NCI-H2227 treated with DMSO at 0.1 percent for 48 hours (cell line): ENCODE measurements around the gene RBAK.
A peak's percentile ranks its signal among the peaks of the same experiment; 100 is the strongest.
"Not testable (repeated sequence)": the region's sequence is repeated elsewhere in the genome, so short reads cannot be mapped to it uniquely, and the experiment has no call there.

Experiments used
- DNase-seq: peaks from one replicate; lab custom pipeline; 2025; lab: John Stamatoyannopoulos, UW

Gene RBAK

DNA sequence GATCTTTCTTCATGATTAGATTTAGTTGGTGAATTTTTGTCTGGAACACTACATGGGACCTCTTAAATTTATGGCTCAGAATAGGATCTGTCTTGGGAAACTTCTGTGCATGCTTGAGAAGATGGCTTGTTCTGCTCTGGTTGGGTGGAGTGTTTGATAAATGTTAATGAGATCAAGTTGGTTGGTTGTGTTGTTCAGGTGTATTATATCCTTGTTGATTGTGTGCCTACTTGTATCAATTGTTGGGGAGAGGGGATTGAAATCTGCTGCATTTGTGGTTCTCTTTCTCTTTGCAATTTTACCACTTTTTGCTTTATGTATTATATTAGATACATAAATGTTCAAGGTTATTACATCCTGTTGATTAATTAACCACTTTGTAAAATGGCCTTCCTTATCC, 6.1 kb downstream of the RBAK start:
- DNase-seq: not testable (repeated sequence)

DNA sequence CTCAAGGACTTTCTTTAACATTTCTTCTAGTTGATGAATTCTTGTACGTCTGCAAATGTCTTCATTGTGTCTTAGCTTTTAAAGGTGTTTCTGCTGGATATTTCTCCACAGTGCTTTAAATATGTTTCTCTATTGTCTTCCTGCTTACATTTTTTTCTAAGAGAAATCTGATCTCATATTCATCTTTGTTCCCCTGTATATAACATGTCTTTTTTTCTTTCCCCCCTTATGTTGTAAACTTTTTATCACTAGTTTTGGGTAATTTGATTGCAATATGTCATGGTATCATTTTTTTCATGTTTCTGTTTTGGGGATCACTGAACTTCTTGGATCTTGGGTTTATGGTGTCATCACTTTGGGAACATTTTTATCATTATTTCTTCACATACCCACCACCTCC, 7.5 kb downstream of the RBAK start:
- DNase-seq: no peak

DNA sequence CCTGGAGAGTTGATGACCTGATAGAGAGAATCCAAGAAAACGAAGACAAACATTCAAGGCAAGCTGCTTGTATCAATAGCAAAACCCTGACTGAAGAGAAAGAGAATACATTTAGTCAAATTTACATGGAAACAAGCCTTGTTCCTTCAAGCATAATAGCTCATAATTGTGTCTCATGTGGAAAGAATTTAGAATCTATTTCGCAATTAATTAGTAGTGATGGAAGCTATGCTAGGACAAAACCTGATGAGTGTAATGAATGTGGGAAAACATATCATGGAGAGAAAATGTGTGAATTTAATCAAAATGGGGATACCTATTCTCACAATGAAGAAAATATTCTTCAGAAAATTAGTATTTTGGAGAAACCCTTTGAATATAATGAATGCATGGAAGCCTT, 18.0 kb downstream of the RBAK start:
- DNase-seq: no peak

DNA sequence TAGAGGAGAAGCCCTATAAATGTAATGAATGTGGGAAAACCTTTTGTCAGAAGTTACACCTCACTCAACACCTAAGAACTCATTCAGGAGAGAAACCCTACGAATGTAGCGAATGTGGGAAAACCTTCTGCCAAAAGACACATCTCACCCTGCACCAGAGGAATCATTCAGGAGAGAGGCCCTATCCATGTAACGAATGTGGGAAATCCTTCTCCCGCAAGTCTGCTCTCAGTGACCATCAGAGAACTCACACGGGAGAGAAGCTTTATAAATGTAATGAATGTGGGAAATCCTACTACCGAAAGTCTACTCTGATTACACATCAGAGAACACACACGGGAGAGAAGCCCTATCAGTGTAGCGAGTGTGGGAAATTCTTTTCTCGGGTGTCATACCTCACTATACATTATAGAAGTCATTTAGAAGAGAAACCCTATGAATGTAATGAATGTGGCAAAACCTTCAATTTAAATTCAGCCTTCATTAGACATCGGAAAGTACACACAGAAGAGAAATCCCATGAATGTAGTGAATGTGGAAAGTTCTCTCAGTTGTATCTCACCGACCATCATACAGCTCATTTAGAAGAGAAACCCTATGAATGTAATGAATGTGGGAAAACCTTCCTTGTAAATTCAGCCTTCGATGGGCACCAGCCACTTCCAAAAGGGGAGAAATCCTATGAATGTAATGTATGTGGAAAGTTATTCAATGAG, 18.9 kb downstream of the RBAK start:
- DNase-seq: no peak

DNA sequence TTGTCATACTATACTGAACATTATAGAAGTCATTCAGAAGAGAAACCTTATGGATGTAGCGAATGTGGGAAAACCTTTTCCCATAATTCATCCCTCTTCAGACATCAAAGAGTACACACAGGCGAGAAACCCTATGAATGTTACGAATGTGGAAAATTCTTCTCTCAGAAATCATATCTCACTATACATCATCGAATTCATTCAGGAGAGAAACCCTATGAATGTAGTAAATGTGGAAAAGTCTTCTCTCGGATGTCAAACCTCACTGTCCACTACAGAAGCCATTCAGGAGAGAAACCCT, 19.4 kb downstream of the RBAK start:
- DNase-seq: no peak

DNA sequence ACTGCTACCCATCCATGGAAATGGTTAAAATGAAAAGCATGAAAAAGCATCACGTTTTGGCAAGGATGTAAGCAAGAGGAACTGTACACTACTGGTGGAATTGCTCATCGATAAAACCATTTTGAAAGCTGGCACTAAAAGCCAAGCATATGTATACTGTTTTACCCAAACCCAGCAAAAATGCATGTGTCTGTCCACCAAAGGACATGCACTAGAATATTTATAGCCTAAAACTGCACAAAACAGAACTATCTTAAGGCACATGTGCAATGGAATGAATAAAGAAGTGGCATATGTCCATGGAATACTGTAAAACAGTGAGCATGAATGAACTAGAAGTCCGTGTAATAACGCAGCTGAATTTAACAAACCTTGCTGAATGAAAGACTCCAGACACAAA, 22.9 kb downstream of the RBAK start:
- DNase-seq: no peak

DNA sequence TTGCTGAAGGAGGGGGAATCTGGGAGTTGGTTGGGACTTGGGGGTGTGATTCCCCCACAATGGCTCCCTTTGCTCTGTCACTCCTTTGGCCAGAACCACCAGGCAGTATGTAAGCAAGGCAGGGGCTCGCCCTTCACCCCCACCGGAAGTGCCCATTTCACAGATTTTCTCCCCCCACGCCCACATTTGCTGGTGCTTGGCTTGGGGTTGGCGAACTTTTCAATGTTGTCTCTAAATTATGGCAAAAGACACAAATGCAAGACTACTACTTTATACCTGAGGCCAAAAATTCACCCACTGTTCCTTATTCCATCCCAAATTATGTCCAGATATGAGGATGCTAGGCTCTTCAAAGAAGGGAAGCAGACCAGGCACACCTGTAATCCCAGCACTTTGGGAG, 24.5 kb downstream of the RBAK start:
- DNase-seq: no peak

DNA sequence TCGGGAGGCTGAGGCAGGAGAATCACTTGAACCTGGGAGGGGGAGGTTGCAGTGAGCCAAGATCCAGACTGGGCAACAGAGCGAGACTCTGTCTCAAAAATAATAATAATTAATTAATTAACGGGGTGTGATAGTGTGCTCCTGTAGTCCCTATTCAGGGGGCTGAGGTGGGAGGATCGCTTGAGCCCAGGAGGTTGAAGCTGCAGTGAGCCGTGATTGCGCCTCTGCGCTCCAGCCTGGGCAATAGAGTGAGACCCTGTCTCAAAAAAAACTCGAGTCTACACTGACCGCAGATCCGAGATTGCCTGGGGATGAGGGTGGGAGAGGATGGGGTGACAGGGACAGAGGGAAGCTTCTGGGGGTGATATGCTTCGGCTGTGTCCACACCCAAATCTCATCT, 29.5 kb downstream of the RBAK start:
- DNase-seq: not testable (repeated sequence)

DNA sequence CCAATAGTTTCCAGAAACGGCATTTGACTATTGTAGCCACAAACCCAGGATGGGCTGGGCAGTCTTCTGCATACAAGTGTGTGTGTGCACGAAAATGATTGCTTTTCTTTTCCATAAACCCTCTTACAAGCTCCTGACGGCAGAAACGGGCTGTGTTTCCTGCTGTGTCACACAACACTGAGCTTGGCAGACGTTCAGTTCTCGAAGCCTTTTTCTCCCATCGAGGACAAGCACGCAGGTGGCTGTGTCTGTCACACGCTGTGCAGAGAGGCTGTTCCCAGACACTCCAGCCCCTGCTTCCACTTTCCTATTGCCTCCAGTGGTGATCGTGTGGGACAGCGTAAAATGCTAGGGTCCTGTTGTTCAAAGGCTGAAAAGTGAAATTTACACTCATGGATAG, 32.1 kb downstream of the RBAK start:
- peak; percentile 33 for DNase-seq

DNA sequence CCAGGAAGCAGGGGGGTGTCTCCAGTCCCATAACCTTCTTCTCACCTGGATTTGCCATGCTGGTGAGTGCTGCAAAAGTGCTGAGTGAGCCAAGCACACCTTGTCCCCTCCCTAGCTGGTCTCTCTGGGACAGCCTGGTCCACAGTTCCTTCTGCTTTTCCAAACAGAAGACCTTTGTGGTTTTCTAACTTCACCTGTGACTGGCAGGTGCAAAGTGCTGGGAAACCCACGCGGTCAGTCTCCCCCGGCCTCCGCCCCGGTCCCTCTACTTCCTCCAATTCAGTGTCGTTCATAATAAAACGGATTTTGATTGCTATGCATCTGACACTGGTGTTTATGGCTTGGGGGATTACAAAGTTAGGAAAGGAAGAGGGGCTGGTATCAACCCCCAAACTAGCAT, 37.1 kb downstream of the RBAK start:
- no peak for DNase-seq

DNA sequence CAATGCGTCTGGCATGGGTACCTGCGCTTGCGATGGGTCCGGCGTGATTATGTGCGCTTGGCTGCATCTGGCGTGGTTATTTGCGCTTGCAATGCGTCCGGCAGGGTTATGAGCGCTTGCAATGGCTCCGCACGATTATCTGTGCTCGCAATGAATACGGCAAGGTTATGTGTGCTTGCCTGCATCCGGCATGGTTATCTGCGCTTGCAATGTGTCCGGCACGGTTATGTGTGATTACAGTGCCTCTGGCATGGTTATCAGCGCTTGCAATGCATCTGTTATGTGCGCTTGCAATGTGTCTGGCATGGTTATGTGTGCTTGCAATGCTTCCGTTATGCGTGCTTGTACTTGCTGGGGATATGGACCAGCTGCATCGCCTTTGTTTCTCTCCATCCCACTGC, 37.7 kb downstream of the RBAK start:
- peak; percentile 24 for DNase-seq

DNA sequence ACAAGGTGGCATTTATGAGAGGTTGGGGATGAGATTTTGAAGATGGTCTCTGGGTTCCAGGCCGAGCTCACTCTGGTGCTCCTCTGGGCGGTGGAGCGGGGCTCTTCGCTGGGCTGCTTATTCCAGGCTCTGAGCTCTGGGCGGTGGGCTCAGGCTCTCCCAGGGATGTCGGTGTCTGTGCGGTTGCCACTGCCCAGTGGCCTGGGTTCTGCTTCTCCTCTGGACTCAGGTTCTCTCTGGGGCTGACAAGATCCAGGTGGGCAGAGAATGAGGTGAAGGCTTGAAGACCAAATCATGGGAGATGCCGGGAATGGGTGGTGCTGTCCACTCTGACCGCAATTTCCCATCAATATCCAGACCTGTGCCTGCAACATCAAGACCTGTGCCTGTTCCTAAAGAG, 40.6 kb downstream of the RBAK start:
- DNase-seq: no peak

DNA sequence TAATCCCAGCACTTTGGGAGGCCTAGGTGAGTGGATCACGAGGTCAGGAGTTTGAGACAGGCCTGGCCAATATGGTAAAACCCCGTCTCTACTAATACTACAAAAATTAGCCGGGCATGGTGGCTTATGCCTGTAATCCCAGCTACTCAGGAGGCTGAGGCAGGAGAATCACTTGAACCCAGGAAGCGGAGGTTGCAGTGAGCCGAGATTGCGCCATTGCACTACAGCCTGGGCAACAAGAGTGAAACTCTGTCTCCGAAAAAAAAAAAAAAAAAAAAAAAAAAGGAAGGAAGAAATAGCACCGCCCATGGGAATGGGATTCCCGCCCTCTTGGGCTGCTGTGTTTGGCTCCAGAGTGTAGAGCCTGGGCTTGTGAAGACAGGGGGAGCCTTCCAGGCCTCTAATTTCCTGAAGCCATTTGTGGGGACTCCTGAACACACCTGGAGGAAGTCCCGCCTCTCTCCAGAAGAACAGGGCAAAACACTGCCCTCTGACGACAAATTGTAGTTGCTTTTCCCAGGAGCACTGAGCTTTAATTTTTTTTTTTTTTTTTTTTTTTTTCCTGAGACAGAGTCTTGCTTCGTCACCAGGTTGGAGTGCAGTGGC, 42.7 kb downstream of the RBAK start:
- DNase-seq: peak; percentile 17

DNA sequence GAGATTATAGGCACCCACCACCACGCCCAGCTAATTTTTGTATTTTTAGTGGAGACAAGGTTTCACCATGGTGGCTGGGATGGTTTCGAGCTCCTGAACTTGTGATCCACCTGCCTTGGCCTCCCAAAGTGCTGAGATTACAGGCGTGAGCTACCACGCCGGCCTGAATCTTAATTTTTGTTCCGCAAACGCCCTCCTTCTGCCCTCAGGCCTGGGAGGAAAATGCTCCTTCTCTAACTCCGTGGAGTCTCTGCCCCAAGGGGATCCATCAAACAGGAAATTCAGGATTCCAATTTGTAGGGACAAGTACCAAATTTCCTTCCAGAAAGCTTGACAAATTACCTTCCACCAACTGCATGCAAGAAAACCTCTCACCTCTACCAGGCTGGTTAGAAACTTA, 43.2 kb downstream of the RBAK start:
- DNase-seq: no peak

DNA sequence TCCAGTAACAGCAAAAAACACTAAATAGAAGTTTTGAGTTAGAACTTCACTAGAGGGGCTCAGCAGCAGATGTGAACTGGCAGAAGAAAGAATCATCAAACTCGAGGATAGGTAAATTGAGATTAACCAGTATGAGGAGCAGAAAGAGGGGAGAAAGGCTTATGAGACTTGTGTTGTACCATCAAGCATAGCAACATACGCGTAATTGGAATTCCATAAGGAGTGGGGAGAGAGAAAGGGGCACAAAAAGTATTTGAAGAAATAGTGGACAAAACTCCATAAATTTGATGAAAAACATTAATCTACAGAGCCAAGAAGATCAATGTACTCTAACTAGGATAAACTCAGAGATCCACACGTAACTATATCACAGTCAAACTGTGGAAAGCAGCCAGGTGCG, 48.3 kb downstream of the RBAK start:
- DNase-seq: no peak

DNA sequence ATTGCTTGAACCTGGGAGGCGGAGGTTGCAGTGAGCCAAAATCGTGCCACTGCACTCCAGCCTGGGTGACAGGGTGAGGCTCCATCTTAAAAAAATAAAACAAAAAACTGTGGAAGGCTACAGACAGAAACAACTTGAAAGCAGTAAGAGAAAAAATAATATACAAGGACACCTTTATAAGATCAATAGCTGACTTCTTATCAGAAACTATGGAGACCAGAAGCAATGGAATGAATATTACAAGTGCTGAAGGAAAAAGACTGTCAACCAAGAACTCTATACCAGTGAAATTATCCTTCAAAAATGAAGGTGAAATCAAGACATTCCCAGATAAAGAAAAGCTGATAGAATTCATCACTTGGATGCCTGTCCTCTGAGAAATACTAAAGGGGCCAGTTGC, 49.0 kb downstream of the RBAK start:
- DNase-seq: peak; percentile 13

DNA sequence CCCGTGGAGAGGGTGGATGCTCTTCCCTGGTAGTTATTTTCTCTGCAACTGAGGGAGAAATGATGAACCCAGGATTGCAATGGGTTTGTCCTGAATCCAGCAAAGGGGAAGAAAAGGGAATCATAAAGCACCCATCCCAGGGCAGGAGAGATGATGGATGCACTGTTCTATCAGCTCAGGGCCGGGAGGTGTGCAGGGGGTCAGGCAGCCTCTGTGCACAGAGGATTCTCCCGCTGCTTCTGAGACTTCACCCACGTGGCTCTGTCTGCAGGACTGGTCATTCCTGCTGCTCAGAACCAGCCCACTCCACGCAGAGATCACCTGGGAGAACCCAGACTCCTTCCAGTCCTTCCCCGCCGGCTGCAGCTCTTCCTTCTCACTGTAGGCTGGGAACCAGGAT, 70.7 kb downstream of the RBAK start:
- DNase-seq: no peak

DNA sequence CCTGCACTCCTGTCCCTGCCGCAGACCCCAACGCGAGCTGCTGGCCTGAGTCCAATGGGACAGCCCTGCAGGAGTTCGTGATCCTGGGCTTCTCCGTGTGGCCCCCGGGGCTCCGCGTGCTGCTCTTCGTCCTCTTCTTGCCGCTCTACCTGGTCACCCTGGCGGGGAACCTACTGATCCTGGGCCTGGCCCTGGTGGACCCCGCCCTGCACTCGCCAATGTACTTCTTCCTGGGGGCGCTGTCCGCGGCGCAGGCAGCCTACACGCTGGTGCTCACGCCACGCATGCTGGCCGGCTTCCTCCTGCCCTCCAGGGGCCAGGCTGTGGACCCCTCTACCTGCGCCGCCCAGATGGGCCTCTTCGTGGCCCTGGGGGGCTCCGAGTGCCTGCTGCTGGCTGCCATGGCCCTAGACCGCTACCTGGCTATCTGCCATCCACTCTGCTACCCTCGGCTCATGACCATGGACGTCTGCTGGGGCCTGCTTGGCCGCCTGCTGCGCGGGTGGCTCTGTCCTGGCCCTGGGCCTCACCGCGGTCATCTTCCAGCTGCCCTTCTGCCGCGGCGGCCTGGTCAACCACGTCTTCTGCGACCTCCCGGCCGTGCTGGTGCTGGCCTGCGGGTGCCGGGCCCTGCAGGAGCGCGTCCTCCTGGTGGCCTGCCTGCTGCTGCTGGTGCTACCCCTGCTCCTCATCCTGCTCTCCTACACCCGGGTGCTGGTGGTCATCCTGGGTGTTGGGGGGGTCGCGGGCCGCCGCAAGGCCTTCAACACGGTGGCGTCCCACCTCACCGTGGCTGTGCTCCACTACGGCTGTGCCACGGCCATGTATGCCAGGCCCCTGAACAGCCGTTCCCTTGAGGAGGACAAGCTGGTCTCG, 71.7 kb downstream of the RBAK start:
- DNase-seq: no peak
